HG02678 (cell line): ENCODE results near the gene FOXL2NB.

Source experiments
- ATAC-seq: cut with Tn5 transposase; IDR thresholded peaks from one replicate; pipeline ENCODE4 v1.9.1; 2021; ENCODE audit warnings: mild to moderate bottlenecking, moderate library complexity; ENCODE audit not compliant: unreplicated experiment

Gene FOXL2NB

GRCh38 chr3:138944929-138945708 is 1.9 kb upstream of the FOXL2NB start:
- no peak for ATAC-seq

- ATAC-seq, result no peak
These were observed 1.0 kb upstream of the FOXL2NB start for GRCh38 chr3:138945709-138946662.

GRCh38 chr3:138947495-138948121 is 591 bp downstream of the FOXL2NB start:
- ATAC-seq, result no peak

GRCh38 chr3:138948371-138949001 is 1.5 kb downstream of the FOXL2NB start:
- no peak for ATAC-seq

GRCh38 chr3:138949002-138949418 is 2.0 kb downstream of the FOXL2NB start:
- no peak for ATAC-seq

- ATAC-seq, result no peak
These were observed 2.5 kb downstream of the FOXL2NB start for GRCh38 chr3:138949445-138950005.

GRCh38 chr3:138950006-138950644 is 3.1 kb downstream of the FOXL2NB start:
- no peak for ATAC-seq

- ATAC-seq, result no peak
These were observed 3.7 kb downstream of the FOXL2NB start for GRCh38 chr3:138950701-138951100.

- ATAC-seq, result no peak
These were observed 13.4 kb downstream of the FOXL2NB start for GRCh38 chr3:138960417-138960852.

GRCh38 chr3:138962854-138963560 is 16.0 kb downstream of the FOXL2NB start:
- ATAC-seq, result no peak

- no peak for ATAC-seq
These were observed 17.2 kb downstream of the FOXL2NB start for GRCh38 chr3:138964264-138964663.

GRCh38 chr3:138964923-138965322 is 17.9 kb downstream of the FOXL2NB start:
- no peak for ATAC-seq

GRCh38 chr3:138971766-138972320 is 24.8 kb downstream of the FOXL2NB start:
- no peak for ATAC-seq

GRCh38 chr3:138972941-138973340 is 25.9 kb downstream of the FOXL2NB start:
- ATAC-seq, result no peak

GRCh38 chr3:138974462-138974861 is 27.4 kb downstream of the FOXL2NB start:
- no peak for ATAC-seq

- no peak for ATAC-seq
These were observed 28.3 kb downstream of the FOXL2NB start for GRCh38 chr3:138975351-138975750.

- ATAC-seq, result no peak
These were observed 29.0 kb downstream of the FOXL2NB start for GRCh38 chr3:138976047-138976446.

GRCh38 chr3:138984816-138985215 is 37.8 kb downstream of the FOXL2NB start:
- no peak for ATAC-seq

- ATAC-seq, result no peak
These were observed 38.9 kb downstream of the FOXL2NB start for GRCh38 chr3:138985932-138986331.
